ENCODE measurements around the gene LPIN3.
"Not testable (repeated sequence)": the region's sequence is repeated elsewhere in the genome, so short reads cannot be mapped to it uniquely, and the experiment has no call there.

The LPIN3 gene

GRCh38 chr20:41309817-41310216 lies 30.8 kb upstream of the LPIN3 start:
- no peak for DNase-seq (ENCODE audit: low read depth, low spot score)
- no peak overlapping the region for H3K4me3 ChIP-seq (ENCODE audit: low read depth, low read length)
- no peak for TF ChIP-seq CTCF (IDR thresholded peaks at IDR 0.05; ENCODE audit: insufficient read depth, low read length, missing control alignments)
- POLR2A ChIA-PET = interaction anchor here (0.6 to 2.2 kb wide), 2 partner anchors 13 to 20 kb away, joined by 4 to 5 read pairs; no protein-coding TSS in a partner anchor
- CTCF ChIA-PET = interaction anchor here (0.8 to 3.1 kb wide), 4 partner anchors 30 to 137 kb away, joined by 3 to 13 read pairs (median 4); partner anchors contain the start of gene LPIN3

GRCh38 chr20:41312009-41312408 lies 28.6 kb upstream of the LPIN3 start:
- H3K4me3 ChIP-seq (ENCODE audit: low read depth, low read length); POLR2A ChIA-PET; DNase-seq (ENCODE audit: low read depth, low spot score): not testable (repeated sequence)
- CTCF ChIA-PET = interaction anchor here (0.8 to 3.1 kb wide), 5 partner anchors 28 to 139 kb away, joined by 3 to 13 read pairs (median 3); partner anchors contain the start of gene LPIN3

GRCh38 chr20:41314386-41314785 lies 26.2 kb upstream of the LPIN3 start:
- no peak for DNase-seq (ENCODE audit: low read depth, low spot score)
- no peak for TF ChIP-seq CTCF (IDR thresholded peaks at IDR 0.05; ENCODE audit: insufficient read depth, low read length, missing control alignments)
- CTCF ChIA-PET = interaction anchor here (1.1 kb wide), 1 partner anchor 25 kb away, joined by 5 read pairs; no protein-coding TSS in a partner anchor
- POLR2A ChIA-PET = no interaction called here
- no peak overlapping the region for H3K4me3 ChIP-seq (ENCODE audit: low read depth, low read length)

- TF ChIP-seq CTCF (IDR thresholded peaks at IDR 0.05; ENCODE audit: insufficient read depth, low read length, missing control alignments) = no peak
- ChIA-PET CTCF (interaction anchor here (1.2 kb wide), 1 partner anchor 143 kb away, joined by 4 read pairs; no protein-coding TSS in a partner anchor), POLR2A (interaction anchor here (3.3 kb wide), 1 partner anchor 13 kb away, joined by 20 read pairs; no protein-coding TSS in a partner anchor)
- DNase-seq (ENCODE audit: low read depth, low spot score) = no peak
- H3K4me3 ChIP-seq (ENCODE audit: low read depth, low read length) = peak overlapping the region; percentile 86
These were observed 24.6 kb upstream of the LPIN3 start for GRCh38 chr20:41316051-41316450.

GRCh38 chr20:41316602-41317545 lies 23.7 kb upstream of the LPIN3 start:
- ChIA-PET CTCF (interaction anchor here (1.2 kb wide), 1 partner anchor 144 kb away, joined by 4 read pairs; no protein-coding TSS in a partner anchor), POLR2A (interaction anchor here (3.3 kb wide), 1 partner anchor 12 kb away, joined by 20 read pairs; no protein-coding TSS in a partner anchor)
- DNase-seq (ENCODE audit: low read depth, low spot score) = peak; percentile 71
- TF ChIP-seq CTCF (IDR thresholded peaks at IDR 0.05; ENCODE audit: insufficient read depth, low read length, missing control alignments) = no peak
- peak overlapping the region; percentile 86 for H3K4me3 ChIP-seq (ENCODE audit: low read depth, low read length)

- no peak for TF ChIP-seq CTCF (IDR thresholded peaks at IDR 0.05; ENCODE audit: insufficient read depth, low read length, missing control alignments)
- H3K4me3 ChIP-seq (ENCODE audit: low read depth, low read length) = peak within 1 kb of the TSS; percentile 86
- CTCF ChIA-PET = interaction anchor here (0.9 to 1.0 kb wide), 2 partner anchors 9 to 142 kb away, joined by 3 read pairs; no protein-coding TSS in a partner anchor
- DNase-seq (ENCODE audit: low read depth, low spot score) = peak; percentile 63
- POLR2A ChIA-PET = interaction anchor here (3.3 kb wide), 1 partner anchor 12 kb away, joined by 20 read pairs; no protein-coding TSS in a partner anchor
These were observed 22.9 kb upstream of the LPIN3 start, which contains the start of gene ZHX3 for GRCh38 chr20:41317546-41318270. TSS of gene ZHX3 (minus strand) at chr20:41317731. CDS start at chr20:41204916, 112,815 bp downstream.

Measured in AG04449 (cell line).